T-helper 22 cell (primary cell): ENCODE results near the gene JARID2.

Source experiments
- DNase-seq: peaks from one replicate; pipeline ENCODE4 v3.0.0-alpha.2; 2020; ENCODE audit warnings: low read depth

Gene JARID2

DNA sequence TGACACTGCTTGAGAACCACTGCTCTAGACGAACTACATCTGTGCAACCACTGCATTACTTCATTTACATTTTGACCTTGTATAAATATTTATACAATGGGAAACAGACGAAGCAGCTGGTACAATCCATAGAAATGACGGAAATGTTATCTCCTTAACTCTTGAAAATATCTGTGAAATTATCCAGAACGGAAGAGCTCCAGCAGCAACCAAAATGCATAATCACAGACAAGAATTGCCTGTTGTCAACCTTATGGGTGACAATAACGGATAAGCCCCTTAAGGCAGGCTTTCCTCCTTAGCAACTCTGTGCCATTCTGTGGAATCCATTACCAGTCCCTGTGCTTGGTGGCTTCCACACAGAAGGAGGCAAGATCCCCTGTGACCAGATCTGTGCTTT is 301.5 kb downstream of the JARID2 start:
- no peak for DNase-seq

DNA sequence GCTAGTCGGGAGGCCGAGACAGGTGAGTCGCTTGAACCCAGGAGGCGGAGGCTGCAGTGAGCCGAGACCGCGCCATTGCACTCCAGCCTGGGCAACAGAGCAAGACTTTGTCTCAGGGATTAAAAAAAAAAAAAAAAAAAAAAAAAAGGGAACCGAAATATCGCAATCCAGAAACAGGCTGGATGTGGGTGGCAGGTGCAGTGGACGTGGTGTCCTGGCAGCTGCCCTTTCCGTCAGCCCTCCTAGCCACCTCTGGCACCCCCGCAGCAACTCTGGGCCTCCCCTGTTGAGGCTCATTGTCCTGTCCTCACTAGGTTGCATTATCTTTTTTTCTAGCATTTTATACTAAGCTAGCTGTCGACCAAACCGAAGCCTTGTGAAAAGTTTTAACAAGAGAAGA is 303.5 kb downstream of the JARID2 start:
- no peak for DNase-seq

DNA sequence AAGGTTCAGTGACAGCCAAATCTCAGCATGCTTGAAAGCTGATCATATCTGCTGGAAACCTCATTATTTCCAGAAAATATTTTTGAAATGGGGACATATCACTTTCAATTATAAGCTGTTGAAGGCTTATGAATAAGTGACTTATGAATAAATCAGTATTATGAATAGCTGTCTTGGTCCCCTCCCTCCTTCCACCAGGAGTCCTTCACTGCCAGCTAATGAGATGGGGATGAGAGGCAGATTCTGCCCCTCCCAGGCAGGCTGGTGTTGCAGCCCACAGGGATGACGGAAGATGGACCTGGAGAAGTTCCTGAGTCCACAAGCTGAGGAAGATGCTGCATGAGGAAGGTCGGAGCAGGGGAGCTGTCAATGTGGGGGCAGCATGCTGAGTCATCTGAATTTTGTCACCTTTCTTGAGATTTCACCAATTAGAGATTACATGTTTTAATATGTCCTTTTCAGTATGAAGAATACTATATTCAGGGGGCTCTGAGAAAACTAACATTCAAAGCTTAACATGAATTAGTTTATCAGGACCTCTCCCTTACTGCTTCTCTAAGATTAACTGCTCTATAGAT is 304.8 kb downstream of the JARID2 start:
- DNase-seq = no peak

DNA sequence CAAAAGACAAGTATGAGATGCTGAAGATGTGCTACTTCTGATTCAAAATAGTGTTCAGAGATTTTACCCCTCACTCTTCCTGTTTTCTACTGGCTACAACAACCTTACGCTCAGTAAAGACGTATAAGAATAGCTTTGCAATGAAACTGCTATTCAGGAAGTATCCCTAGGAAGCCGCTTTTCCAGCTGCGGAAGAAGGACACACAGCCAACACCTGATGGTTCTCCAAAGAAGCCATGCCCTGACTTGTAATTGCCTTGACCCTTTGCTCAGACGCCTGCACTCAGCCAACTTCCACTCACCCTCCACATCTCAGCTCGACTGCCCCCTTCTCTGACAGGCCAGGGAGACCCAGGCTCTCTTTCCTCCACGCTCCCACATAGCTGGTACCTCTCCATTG is 305.4 kb downstream of the JARID2 start:
- no peak for DNase-seq

DNA sequence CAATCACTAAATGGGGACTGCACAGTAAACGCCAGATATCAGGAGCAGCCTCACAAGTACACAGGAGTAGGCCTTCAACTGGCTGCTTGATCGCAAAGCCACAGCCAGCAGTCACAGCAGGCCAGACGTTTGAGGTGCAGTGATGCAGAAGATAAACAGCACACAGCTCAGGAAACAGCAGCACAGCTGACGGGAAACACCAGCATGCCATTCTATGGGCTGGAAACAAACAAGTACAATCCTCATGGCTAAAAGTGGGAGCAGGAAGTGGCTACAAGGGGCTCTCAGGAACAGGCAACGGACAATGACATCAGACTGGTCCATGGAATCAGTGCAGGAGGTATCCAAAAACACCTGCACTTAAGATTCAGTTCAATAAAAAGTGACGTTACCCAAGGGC is 305.9 kb downstream of the JARID2 start:
- no peak for DNase-seq

DNA sequence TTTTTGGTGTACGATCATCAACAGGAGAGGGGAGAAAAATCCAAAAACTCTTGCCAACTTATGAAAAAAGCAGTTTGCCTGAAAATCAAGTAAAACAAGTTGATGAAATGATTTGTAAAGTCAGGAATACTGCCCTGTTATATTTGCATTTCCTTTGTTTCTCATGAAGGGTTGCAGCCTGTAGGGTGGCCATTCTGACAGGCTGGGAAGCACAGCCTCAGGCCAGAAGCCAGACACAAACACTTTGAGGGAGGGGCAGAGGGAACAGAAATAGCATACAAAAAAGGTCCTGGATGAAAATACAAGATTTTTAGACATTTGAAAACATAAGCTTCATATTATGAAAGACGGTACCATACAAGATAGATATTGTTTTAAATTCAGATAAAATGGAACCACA is 307.2 kb downstream of the JARID2 start:
- DNase-seq = no peak

DNA sequence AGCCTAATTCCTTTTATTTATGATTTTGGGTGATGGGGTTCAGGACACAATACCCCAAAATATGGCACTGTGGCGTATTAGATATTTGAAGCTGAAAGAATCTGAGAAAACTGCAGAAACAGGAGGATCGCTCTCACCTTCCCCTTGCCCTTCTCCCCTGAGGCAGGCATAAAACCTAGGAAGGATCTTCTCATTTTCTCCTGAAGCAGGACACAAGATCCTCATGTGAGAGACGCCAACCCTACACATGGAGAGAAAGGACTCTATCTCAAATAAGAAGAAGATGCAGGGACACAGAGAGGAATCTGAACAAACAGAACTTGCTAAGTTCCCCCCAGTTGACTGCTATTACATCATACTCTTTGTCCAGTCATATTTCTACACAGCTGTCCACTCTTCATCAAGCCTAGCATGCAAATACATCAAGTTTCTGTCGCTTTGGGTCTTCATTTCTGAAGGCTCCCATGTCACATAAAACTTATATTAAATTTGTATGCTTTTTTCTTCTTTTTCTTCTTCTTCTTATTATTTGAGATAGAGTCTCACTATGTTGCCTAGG is 307.9 kb downstream of the JARID2 start:
- DNase-seq = no peak

DNA sequence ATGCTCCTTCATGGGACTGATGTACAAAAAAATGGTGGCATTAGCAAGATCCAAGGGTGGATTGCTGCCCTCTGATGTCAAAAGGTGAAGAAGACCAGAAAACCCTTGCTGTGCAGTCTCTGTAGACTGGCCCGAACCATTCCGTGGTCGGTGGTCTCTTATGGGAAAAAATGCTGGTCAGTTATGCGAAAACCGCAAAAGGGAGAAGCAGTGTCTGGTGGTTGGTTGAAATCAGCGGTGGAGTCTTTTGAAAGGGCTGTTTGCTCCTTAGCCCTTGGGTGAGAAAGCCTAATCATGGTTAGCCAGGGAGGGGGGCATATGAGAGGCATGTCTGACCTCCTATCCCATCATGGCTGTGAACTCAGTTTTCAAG is 308.8 kb downstream of the JARID2 start:
- no peak for DNase-seq

DNA sequence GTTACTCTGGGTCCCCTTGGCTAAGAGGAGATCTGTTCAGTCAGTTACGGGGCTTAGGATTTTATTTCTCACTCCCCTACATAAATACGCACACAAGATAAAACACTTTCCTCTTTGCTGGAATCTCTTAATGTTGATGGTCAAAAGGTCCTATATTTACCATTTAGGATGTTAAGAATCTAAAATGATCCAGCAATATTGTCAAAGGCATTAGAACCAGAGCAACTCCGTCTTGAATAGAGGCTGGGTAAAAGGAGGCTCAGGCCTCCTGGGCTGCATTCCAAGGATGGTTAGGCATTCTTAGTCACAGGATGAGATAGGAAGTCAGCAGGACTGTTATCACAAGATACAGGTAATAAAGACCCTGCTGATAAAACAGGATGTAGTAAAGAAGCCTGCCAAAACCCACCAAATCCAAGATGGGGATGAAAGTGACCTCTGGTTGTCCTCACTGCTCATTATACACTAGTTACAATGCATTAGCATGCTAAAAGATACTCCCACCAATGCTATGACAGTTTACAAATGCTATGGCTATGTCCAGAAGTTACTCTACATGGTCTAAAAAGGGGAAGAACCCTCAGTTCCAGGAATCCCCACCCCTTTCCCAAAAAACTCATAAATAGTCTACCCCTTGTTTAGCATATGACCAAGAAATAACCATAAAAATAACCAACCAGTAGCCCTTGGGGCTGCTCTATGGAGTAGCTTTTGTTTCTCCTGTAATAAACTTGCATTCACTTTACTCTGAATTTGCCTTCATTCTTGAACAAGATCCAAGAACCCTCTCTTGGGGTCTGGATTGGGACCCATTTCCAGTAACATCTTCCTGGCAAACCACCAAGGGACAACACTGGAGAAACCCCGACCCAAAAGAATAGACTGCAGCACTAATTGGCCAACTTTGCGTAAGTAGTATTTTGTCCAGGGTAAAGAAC is 309.5 kb downstream of the JARID2 start:
- no peak for DNase-seq

DNA sequence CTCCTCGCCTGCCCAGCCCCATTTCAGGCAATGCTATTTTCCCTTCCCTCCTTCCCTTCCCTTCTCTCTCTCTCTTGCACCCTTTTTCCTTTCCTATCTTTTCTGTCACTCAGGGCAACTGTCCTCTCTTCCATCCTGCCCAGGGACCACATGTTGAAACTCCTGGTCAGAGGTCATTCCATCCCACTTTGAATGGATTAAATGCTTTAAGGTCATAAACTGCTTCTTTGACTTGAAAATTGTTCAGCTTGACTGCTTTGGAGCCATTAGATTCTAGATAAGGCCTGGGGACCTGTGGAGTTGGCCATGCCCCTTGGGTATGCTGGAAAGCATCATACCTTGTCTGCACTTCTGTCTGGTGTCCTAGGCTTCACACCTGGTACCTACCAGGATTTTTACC is 310.8 kb downstream of the JARID2 start:
- DNase-seq = no peak

DNA sequence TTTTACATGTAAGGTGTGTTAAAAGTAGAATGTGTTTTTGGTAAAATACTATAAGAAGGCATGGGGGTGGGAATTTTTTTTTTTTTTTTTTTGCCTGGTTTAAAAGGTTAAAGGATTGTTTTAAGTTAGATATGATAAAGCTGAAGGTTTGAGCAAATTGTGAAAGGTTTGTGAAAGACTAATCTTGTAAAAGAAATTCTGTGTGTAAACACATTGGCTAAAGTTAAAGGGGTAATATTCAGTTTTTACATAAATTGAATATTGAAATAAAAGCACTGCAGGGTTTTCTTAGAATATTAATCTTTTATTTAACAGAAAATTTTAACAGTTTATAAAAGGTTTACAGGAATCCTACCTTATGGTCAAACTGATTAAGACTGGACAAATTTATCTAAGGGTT is 311.3 kb downstream of the JARID2 start:
- DNase-seq = no peak

DNA sequence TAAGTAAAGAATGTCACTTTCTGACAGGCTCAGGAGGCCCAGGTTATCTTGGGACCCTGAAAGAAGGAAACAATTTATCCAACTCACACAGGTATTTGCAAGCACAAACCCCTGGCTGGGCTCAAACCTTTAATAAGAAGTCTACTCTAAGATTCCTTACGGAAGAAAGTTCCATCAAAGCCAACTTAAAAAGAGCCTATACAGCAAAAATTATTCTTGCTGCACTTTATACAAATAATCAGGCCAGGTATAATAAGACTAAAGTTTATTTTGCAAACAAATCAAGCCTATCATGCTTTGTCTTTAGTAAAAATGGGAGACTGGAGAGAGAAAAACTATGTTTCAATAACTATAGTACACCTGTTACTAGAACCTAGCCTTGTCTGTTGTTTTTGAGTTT is 314.8 kb downstream of the JARID2 start:
- no peak for DNase-seq

DNA sequence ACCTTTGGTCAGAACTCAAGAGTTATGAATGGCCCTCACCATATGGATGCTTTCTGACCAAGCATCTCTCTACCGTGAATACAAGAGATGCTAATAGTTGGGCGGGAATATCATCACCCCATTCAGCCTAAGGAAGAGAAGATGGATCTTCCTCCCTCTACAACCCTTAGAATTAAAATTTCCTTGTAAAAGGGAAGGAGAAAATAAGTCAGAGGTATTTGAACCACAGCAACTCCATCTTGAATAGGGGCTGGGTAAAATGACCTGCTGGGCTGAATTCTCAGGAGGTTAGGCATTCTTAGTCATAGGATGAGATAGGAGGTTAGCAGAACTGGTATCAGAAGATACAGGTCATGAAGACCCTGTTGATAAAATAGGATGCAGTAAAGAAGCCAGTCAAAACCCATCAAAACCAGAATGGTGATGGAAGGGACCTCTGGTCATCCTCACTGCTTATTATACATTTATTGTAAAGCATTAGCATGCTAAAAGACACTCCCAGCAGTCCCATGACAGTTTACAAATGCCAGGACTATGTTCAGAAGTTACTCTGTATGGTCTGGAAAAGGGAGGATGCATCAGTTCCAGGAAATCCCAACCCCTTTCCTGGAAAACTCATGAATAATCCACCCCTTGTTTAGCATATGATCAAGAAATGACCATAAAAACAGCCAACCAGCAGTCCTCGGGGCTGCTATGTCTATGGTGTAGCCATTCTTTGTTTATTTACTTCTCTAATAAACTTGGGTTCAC is 315.8 kb downstream of the JARID2 start:
- no peak for DNase-seq

DNA sequence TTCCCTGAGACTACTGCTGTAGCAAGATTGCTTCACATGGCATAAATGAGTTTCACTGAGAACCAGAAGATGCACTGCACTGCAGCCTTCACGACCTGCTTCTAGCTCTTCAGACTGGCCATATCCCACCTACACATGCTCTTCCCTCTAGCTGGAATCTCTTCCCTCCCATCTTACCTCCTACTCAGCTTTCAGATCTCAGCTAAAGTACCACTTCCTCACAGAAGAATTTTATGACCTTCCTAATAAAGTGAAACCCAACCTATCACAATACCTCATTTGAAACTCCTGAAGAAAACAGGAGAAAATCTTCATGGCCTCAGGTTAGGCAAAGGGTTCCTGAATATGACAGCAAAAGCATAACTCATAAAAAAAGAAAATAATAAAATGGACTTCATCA is 317.1 kb downstream of the JARID2 start:
- no peak for DNase-seq

DNA sequence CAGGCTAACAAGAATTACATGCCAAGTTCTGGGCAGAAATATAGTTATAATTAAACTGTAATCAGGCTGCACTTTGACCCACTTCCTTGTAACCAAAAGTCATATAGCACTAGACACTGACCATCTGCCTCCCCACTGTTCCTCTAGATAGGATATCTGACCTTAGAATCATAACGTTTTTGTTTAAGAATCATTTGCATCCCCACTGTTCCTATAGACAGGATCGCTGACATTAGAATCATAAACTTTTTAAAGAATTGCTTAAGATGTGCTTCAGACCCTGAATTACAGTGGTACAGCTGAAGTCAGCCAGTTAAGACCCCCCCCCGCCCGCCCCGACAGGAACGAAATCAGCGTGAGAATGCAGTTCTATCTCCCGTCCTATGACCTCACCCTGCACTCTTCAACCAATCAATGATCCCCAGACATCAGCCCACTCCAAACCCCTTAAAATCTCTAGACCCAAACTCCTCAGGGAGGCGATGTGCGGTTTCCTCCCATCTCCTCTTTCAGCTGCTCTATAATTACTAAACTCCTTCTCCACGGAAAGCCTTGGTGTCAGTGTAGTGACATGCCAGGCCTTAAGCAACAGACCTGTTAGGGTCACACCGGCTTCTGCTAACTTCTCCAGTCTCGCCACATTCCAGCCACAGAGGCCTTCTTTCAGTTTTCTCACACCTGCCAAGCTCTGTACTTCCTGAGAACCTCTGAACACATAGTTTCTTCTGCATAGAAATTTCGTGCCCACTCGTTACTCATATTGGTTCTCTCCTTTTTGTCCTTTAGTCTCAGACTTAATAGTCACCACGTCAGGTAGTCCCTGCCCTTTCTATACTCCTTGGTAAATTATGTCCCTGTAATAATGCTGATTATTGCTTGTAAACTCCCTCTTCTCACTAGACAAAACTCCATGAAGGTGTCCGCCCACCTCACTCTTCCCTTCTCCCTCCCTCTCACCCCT is 323.4 kb downstream of the JARID2 start:
- DNase-seq = no peak

DNA sequence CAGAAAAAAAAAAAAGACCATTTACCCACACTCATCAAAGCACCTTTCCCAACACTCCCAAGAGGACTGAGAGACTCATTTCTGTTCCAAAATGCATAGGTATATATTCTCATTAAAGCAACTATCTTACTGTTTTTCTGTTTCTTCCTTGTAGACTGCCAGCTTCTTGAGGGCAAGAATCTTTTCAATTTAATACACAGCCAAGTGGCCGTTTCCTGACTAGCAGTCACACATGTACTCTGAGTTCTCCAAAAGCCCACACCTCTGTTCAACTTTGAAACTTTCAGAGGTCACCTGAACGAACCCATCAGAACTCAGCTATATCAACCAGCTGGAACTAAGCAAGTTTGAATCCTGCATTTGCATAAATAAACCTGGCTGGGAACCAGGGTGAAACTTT is 324.3 kb downstream of the JARID2 start:
- no peak for DNase-seq
